Activated gamma-delta T cell treated with anti-CD3 and anti-CD28 coated beads, Interleukin-2, amount 50 U/mL, for 16 hours (primary cell): ENCODE results near the gene ZNF791.
"Not testable (repeated sequence)": the region's sequence is repeated elsewhere in the genome, so short reads cannot be mapped to it uniquely, and the experiment has no call there.

ENCODE experiments used
- DNase-seq: peaks from one replicate; pipeline ENCODE4 v3.0.0-alpha.2; 2020; ENCODE audit warnings: low read depth

The ZNF791 gene

DNA sequence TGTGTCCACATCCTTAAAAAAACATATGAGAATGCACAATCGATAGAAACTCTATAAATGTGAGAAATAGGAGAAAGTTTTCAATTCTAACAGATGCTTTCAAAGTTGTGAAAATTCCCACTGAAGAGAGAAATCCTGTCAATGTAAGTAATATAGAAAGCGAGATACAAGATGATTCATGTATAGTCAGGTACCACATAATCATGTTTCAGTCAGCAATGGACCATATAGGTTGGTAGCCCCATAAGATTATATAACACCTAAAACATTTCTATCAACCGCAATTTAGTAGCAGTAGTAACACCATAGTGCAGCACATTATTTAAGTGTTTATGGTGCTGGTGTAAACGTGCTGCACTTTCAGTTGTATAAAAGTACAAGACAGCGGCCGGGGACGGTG, 18.5 kb downstream of the ZNF791 start:
- DNase-seq, result no peak

DNA sequence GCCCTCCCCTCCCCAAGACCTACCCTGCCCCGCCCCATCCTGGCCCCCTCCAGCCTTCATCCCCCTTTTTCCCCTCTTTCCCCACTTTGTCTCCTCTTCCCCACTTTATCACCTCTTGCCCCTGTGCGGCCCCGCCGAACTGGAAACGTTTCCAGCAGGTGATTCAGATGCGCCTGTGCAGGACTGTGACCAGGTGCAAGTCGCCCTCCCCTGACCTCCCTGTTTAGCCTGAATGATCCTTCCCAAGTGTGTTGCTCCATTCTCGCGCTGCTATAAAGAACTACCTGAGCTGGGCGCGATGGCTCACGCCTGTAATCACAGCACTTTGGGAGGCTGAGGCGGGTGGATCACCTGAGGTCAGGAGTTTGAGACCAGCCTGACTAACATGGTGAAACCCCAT, 25.9 kb downstream of the ZNF791 start:
- DNase-seq, result no peak

GRCh38 chr19:12638611-12639182, 28.0 kb downstream of the ZNF791 start:
- DNase-seq, result no peak

DNA sequence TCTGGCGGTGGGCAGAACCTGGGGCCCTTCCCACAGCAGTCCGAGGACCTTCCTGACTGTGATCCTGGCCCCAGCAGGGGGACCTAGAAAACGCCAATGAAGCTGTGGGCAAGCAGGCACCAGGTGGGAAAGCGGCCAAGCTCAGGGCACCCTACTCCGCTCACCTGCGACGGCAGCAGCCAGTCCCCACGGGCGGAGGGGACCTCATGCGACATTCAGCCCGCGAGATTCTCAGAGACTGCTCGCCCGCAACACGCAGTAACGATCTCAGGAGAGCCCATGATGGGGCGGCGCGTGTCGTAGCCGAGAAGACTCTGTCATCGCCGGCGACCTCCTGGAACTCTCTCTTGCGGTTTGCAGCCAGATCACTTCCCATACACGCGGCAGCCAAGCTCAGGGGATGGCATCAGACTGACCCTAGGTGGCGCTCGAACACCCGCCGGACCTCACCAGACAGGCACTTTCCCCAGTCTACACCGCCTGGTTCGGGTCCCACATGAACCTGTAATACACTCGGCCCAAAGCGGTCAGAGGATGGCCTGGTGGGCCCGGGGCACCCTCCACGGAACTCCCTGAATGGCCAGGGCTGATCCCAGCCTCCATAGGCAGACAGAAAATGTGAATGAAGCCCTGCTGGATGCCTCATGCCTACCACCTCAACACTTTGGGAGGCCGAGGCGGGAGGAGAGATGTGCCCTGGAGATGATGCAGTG, 29.3 kb downstream of the ZNF791 start:
- DNase-seq, result peak; percentile 81

GRCh38 chr19:12641456-12641855, 30.7 kb downstream of the ZNF791 start:
- no peak for DNase-seq

DNA sequence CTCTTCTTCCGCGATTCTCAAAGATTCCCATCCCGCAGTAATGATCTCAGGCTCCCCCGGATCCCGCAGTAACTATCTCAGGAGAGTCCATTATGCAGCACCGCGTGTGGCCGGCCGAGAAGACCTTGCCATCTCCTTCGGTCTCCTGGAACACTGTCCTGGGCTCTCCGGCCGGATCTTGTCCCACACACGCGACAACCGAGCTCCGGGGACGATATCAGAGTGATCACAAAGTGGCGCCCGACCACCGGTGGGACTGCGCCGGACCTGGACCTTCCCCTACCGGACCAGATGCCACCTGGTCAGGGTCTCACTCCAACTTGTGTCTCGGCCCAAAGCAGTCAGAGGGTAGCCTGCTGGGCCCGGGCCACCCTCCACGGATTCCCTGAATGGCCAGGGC, 31.8 kb downstream of the ZNF791 start:
- DNase-seq, result no peak

DNA sequence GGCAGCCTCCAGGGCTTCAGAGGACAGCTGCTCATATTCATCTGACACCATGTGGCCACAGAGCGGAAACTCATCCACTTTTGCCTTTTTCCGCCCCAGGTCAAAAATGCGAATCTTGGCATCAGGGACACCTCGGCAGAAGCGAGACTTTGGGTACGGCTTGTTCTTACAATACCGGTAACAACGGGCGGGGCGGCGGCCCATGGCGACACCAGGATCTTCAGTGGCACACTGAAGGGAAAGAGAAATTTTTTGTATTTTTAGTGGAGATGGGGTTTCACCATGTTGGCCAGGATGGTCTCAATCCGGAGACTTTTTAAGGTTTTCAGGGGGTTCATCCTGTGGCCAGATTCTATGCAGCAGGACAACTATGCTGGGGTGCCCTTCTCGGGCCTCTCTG, 33.0 kb downstream of the ZNF791 start:
- not testable (repeated sequence) for DNase-seq

DNA sequence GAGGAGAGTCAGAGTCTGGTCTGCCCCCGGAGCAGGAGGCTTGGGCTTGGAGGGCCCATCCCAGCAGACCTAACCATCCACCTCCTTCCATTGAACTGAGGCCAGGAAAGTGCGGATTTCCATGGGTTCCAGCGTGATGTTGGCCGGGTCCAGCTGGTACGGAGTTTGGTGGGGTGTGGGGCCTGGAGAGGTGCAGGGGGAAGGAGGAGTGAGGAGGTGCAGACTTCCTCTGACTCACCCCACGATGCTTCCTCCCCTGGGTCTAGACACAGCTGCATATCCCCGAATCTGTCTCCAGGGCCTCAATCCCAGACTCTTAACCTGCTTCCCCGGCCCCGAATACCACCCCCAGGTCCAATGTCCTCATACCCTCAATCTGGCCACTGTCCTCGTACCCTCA, 35.8 kb downstream of the ZNF791 start:
- DNase-seq, result no peak

- no peak for DNase-seq
Measured at GRCh38 chr19:12647047-12647446, 36.3 kb downstream of the ZNF791 start.

DNA sequence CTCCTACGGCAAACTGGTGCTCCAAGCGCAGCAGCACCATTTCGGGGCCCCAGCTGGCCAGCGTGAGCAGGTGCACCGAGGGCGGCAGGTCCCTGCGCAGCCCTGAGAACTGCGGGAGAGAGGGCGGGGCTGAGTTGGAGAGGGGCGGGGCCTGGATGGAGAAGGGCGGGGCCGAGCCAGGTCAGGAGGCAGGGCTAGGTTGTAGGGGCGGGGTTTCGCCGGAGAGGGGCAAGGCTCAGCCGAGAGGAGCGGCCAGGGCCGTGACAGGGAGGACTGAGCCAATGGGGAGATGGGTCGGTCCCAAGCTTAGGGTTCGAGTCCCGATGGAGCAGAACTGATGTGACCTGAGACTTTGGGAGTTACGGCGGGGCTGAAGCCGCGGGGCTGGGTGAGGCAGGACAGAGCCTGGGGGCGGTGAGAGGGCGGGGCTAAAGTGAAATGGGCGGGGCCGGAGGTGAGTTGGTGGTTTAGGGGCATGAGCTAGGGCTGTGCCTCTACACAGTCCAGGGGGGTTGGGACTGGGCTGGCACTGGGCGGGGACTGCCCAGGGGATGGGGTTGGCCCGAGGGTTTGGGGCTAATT, 36.9 kb downstream of the ZNF791 start:
- no peak for DNase-seq

DNA sequence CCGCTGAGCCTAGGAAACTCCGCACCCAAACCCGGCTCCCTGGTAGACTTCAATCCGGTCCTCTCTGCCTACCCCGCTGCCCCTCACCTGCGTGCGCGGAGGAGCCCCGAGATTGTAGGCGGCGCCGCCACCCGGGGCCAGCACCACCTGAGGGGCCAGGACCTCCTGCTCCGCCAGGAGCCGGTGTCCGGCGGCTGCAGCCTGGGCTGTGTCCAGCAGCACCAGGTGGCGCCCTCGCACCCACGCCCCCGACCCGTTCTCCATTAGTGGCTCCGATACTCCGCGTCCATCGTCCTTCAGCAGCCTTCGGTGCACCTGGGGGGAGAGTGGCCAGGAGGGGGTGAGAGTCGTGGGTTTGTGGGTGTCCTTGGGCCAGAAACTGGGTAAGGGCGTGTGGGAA, 37.4 kb downstream of the ZNF791 start:
- no peak for DNase-seq

DNA sequence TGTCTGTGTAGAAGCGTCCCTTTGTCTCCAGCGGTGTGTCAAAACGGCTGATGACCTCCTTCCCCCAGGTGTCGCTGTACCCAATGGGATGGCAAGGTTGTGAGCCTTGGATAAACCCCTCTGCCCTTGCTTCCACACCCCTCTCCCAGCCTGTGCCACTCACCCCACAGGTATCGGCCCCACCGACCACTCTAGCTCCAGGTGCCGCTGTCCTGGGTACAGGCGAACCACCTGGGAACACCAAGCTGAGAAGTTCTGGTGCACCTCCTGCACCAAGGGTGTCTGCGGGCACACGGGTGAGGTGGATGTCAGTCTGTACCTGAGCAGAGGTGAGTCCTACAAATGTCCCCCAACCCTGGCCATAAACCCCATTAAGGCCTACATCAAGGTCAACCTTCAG, 39.2 kb downstream of the ZNF791 start:
- no peak for DNase-seq

- DNase-seq, result no peak
Measured at GRCh38 chr19:12652219-12652618, 41.5 kb downstream of the ZNF791 start.

GRCh38 chr19:12655546-12655945, 44.8 kb downstream of the ZNF791 start:
- DNase-seq, result no peak

DNA sequence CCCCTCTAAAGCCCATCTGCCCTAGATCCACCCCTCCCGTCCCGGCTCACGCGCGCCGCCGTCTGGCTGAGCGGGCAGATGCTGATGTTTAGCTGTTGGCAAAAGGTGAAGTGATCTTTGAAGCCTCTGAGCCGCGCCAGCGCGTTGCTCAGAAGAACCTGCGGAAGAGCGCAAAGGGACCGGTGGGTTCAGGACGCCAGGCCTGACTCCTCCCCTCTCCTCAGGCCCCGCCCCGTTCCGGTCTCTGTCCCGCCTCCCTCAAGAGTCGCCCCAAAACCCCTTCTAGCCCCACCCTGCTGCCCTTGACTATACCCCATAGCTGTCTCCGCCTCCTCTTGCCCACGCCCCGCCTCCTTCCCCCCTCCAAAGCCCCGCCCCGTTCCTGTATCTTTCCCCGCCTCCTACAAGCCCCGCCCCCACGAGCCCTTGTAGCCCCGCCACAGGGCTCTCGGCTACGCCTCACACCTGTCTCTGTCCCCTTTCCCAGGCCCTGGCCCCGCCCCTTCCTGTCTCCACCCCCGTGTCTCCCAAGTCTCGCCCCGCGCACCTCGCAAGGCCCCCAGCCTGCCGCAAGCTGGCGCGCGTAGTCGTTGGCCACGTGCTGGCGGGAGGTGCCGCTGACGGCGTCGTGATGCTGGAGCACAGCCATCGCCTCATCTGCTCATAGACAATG, 46.3 kb downstream of the ZNF791 start:
- DNase-seq, result no peak

GRCh38 chr19:12657966-12658365, 47.2 kb downstream of the ZNF791 start:
- no peak for DNase-seq

- DNase-seq, result no peak
Measured at GRCh38 chr19:12660980-12661379, 50.3 kb downstream of the ZNF791 start.

GRCh38 chr19:12664406-12665280, 53.9 kb downstream of the ZNF791 start:
- DNase-seq, result no peak

DNA sequence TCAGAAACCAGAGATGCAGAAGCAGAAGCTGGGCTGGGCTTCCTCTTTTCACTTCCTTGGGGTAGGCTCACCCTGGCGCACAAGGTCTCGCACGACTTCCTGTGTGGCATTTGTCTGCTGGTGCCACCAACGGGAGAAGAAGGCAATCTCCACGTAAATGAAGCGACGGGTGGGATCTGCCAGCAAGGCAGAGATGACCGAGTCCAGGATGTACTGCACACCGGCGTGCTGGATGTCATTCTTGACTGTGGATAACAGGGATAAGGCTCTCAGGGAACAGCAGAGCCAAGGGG, 54.5 kb downstream of the ZNF791 start:
- no peak for DNase-seq

DNA sequence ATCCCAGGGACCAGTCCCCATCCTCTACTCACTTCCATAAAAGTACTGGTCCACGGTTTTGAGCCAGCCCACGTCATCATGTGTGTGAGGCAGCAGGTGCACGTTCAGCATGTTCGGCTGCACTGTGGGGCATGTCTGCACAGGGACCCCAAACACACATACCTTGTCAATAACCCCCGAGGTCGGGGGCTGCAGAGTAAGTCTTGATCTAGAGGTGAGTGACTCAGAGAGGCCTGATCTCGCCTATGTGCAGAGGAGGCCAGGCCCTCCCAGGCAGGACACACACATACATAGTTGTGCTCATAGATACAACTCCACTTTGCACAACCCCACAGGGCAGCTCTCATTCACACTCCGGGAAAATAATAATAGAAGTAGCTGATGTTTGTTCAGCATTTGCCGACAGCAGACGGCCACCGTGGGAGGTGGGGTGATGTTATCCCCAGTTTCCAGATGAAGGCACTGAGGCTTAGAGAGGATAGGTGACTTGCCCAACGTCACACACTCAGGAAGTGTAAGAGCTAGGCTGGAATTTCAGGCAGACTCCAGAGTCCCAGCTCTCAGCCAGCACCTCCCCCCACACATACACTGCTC, 55.0 kb downstream of the ZNF791 start:
- no peak for DNase-seq

DNA sequence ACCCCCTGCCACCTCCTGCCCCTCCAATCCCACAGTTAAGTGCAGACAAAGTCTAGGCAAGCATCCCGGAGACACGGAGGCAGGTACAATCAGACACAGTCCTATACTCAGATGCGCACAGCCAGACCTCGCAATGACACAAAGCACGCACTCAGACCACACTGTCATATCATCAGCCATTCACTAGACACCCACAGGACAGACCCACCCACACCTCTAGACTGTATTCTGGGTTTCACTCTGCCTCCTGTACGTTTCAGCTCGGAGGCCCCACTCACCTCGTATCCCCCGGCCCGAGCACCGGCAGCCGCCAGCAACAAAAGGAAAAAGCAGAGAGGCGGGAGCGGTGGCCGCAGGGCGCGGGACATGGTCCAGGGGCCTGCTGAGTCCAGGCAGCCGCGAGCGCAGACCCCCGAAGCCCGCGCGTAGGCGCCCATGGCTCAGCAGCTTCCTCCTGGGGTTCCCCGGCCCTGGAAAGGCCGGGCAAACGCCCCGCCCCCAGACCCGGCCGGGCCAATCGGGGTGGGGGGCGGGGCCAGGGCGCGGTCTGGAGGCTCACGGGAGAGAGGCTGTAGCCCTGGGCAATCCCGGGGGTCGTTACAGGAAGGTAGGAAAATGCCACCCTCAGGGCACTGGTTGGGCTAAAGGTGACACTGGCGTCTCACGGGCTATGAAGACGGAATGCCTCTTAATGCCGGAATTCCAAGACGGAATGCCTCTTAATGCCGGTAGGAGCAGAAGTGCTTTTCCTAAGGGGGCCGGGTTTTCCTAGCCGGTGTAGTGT, 55.7 kb downstream of the ZNF791 start, which contains the start of the genes MAN2B1 and WDR83:
Gene MAN2B1 (minus strand): TSS at position 478 of the 784 bp plus-strand sequence. CDS start 41 bp downstream, at position 437.
Gene WDR83 (plus strand): TSS at position 543 of the 784 bp plus-strand sequence. CDS start 2,984 bp downstream, outside the sequence.
- DNase-seq, result peak; percentile 71
